Neural cell (in vitro differentiated cells): ENCODE data around the gene SLC39A10.

ENCODE experiments used
- EP300 ChIP-seq: fragments of 450-650 bp; conservative IDR thresholded peaks from 2 replicates; pipeline ENCODE4 v1.6.1; 2014; ENCODE audit warnings: antibody characterized with exemption, mild to moderate bottlenecking, moderate library complexity; ENCODE audit not compliant: poor library complexity, severe bottlenecking
- MXI1 ChIP-seq: fragments of 450-650 bp; conservative IDR thresholded peaks from 2 replicates; pipeline ENCODE4 v1.6.1; 2014; ENCODE audit warnings: antibody characterized with exemption, mild to moderate bottlenecking; ENCODE audit not compliant: poor library complexity, severe bottlenecking
- POLR2AphosphoS5 ChIP-seq: IDR thresholded peaks from 2 replicates; pipeline ENCODE4 v1.6.1; 2012
- RAD21 ChIP-seq: fragments of 450-650 bp; conservative IDR thresholded peaks from 2 replicates; pipeline ENCODE4 v1.6.1; 2014; ENCODE audit warnings: antibody characterized with exemption, mild to moderate bottlenecking, moderate library complexity
- SMC3 ChIP-seq: fragments of 450-650 bp; conservative IDR thresholded peaks from 2 replicates; pipeline ENCODE4 v1.6.1; 2014; ENCODE audit warnings: antibody characterized with exemption, mild to moderate bottlenecking, moderate library complexity; ENCODE audit not compliant: poor library complexity
- TAF1 ChIP-seq: IDR thresholded peaks from 2 replicates; pipeline ENCODE4 v1.6.1; 2012; ENCODE audit warnings: low read depth
- TF ChIP-seq, protein P1 (sequence below): fragments of 450-650 bp; IDR thresholded peaks from 2 replicates; pipeline ENCODE4 v1.5.1; 2014; ENCODE audit warnings: antibody characterized with exemption, mild to moderate bottlenecking, moderate library complexity; ENCODE audit not compliant: poor library complexity, severe bottlenecking

DNA sequence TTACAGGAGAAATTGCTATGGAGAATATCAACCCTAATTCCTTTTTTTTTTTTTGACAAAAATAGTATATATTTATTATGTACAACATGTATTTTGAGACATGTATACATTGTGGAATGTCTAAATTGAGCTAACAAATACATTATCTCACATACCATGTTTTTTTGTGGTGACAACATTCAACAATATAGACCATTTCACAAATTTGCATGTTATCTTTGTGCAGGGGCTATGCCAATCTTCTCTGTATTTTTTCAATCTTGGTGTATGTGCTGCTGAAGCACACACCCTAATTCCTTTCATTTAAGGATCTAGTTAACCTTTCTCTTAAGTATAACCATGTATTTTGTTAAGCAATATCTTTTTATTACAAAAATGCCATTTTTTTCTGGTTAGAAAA, 13.2 kb downstream of the SLC39A10 start:
- TF ChIP-seq POLR2AphosphoS5 = no peak
- TF ChIP-seq, protein P1, sequence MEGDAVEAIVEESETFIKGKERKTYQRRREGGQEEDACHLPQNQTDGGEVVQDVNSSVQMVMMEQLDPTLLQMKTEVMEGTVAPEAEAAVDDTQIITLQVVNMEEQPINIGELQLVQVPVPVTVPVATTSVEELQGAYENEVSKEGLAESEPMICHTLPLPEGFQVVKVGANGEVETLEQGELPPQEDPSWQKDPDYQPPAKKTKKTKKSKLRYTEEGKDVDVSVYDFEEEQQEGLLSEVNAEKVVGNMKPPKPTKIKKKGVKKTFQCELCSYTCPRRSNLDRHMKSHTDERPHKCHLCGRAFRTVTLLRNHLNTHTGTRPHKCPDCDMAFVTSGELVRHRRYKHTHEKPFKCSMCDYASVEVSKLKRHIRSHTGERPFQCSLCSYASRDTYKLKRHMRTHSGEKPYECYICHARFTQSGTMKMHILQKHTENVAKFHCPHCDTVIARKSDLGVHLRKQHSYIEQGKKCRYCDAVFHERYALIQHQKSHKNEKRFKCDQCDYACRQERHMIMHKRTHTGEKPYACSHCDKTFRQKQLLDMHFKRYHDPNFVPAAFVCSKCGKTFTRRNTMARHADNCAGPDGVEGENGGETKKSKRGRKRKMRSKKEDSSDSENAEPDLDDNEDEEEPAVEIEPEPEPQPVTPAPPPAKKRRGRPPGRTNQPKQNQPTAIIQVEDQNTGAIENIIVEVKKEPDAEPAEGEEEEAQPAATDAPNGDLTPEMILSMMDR = no peak
- no peak for TF ChIP-seq TAF1
- TF ChIP-seq MXI1 = no peak
- TF ChIP-seq EP300 = no peak
- TF ChIP-seq RAD21 = no peak
- no peak for TF ChIP-seq SMC3
